Cerebellar nuclear complex (tissue), 1 donor: ENCODE results near the gene ARHGAP26.
"Not testable (repeated sequence)": the region's sequence is repeated elsewhere in the genome, so short reads cannot be mapped to it uniquely, and the experiment has no call there.

Experiments
- DNase-seq, 2 experiments: peaks; one replicate each; lab custom pipeline; 2025; lab: John Stamatoyannopoulos, UW

The ARHGAP26 gene

GRCh38 chr5:143085319-143085917, 315.2 kb downstream of the ARHGAP26 start:
- DNase-seq = peak in 1 of 2 experiments; percentile 14

DNA sequence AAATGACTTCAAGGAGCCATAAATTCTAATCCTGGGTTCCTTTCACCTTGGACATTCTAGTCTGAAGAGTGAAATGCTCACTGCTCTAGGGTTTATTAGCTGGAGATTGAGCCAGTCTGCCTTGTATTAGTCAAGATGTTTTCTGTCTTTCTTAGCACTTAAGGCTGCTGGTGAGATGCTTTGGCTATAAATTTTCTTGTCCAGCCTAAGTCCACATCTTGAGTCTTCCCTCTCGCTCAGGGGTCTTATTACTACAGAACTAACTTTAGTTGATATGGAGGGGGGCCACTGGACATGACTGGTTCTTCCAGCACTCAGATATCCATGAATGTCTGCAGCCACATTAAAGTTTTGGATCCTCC, 316.4 kb downstream of the ARHGAP26 start:
- DNase-seq = no peak

DNA sequence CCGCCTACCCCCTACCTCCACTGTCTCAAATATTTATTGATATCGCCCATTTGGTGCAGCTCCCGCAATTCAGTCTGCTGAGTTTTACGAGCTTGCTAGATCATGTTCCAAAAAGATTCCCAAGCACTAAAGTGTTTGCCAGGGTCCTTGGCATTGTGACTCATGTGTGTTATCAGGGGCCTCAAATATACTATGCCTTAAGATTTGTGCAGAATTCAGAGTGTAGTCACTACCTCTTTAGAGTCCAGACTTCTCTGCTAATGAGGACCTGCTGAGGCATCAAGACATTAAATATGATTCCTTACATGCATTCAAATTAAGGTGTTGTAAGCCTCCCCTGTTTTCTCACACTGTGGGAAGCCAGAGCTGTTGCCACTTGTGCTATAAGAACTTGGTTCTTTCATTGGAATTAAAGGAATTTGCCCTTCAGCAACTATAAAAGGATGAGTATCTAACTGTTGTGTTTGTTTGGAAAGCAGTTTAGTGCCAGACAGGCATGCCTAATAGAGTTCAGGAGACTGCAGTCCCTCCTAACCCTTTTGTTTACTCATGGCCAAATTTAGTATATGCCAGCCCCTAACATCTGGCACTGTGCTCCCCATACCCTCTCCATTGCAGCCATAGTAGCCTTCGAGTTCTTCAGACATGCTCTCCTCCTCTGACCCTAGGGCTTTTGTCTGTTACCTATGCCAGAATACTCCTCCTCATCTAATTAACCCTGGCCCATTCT, 316.9 kb downstream of the ARHGAP26 start:
- no peak for DNase-seq

DNA sequence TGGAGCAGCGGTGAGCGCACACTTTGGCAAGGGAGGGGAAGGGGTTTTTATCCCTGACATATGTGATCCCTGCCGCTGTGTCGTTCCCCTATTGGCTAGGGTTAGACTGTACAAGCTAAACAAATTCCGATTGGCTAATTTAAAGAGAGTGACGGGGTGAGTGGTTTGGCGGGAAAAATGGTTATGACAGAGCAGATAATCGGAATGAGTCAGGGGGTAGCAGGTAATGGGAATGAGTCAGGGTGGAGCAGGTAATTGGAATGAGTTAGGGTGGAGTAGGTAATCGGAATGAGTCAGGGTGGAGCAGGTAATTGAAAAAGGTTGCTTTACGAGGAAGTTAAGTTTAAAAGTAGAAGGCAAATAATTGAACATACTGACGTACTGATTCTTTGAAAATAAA, 318.5 kb downstream of the ARHGAP26 start:
- DNase-seq = not testable (repeated sequence)

- DNase-seq = not testable (repeated sequence)
Observed at GRCh38 chr5:143090044-143090443, 319.9 kb downstream of the ARHGAP26 start.

- not testable (repeated sequence) for DNase-seq
Observed at GRCh38 chr5:143092711-143093451, 322.7 kb downstream of the ARHGAP26 start.

- DNase-seq = no peak
Observed at GRCh38 chr5:143093452-143094086, 323.4 kb downstream of the ARHGAP26 start.

DNA sequence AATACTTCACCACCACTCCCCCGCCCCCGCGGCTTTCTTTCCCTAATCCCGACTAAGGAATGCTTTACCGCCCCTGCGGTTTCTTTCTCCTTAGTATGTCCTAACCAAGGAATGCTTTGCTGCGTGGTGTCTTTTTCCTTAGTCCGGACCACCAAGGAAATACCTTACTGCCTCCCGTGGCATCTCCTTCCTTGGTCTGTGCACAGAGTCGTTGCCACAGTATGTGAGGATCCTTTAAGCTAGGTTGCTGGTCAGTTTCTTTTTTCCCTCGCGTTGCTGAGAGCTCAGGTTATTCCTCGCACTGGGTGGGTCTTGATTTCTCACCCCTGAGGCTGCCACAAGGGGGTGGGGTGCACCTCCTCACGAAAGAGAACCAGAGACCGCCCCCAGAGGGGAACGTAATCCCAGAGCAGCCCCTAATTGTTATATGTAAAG, 323.9 kb downstream of the ARHGAP26 start:
- DNase-seq = no peak

DNA sequence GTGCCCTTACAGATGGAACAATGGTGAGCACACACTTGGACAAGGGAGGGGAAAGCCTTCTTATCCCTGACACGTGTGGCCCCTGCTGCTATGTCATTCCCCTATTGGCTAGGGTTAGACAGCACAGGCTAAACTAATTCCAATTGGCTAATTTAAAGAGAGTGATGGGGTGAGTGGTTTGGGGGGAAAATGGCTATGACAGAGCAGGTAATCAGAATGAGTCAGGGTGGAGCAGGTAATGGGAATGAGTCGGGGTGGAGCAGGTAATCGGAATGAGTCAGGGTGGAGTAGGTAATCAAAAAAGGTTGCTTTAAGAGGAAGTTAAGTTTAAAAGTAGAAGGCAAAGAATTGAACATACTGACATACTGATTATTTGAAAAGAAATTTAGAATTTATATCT, 324.4 kb downstream of the ARHGAP26 start:
- not testable (repeated sequence) for DNase-seq

GRCh38 chr5:143101121-143101520, 330.9 kb downstream of the ARHGAP26 start:
- DNase-seq = no peak

GRCh38 chr5:143101725-143102386, 331.7 kb downstream of the ARHGAP26 start:
- no peak for DNase-seq

GRCh38 chr5:143102411-143102810, 332.2 kb downstream of the ARHGAP26 start:
- DNase-seq = no peak

GRCh38 chr5:143105216-143105905, 335.2 kb downstream of the ARHGAP26 start:
- DNase-seq = no peak

GRCh38 chr5:143106174-143106573, 336.0 kb downstream of the ARHGAP26 start:
- no peak for DNase-seq

DNA sequence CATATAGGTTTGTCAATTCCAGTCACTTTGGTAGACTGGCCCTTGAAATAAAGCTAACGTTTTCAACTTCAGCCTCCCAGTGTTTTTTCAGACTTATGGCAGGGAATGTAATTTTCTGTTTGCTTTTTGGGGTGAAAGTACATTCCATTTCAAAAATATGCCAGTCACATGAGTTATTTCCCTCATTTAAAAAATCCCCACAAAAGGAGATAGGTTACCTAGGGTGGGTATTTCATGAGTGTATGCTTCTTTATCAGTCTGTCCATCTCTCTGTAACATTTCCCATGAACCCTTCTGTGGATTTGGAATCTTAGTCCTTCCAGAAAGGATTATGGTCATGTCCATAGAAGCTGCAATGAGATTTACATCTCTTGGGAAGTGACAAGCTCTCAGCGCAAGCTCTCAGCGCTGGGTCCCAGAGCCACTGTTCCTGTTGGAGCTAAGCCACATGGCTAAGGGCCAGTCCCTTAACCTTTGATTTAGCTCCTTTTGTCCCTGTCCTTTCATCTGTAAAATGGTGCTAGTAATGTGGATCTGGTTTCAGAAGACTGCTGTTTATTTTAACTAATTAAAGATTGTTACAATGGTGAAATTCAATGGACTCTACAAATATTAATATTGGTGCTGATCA, 338.4 kb downstream of the ARHGAP26 start:
- DNase-seq = no peak

DNA sequence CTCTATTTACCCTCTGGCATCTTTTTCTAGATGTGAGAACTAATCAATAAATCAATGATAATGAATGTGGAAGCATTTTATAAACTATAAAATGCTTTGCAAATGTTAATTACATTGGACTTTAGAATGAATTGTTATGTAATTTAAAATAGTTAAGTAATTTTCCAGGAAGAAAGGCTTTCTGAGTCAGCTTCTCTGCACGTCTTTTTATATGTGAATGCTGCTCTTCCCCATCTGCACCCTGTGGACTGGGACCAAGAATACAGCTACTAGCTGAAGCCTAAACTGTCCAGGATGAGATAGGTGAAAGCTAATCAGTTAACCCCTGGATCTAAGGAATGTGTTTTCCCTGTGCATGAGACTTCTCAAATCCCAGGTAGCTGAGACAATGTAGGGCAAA, 340.4 kb downstream of the ARHGAP26 start:
- no peak for DNase-seq

- DNase-seq = no peak
Observed at GRCh38 chr5:143111799-143112198, 341.6 kb downstream of the ARHGAP26 start.

DNA sequence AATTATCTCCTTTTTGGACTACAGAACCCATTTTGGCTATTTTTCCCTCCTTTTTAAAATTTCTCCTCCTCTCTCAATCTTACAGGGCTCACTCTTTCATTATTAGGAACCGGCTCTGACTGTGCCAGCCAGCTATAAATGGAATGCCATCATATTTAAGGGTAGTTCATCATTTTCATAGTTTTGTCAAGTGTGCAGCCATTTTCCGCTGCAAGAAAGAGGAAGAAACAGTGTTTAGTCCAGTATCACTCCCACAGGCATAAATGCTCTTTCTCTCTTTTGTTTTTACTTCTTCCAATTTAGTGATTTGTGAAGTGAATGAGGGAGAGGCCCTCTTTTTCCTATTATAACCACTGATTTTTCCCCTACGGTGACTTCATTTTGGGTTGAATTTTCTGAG, 343.3 kb downstream of the ARHGAP26 start:
- DNase-seq = no peak

GRCh38 chr5:143114481-143114880, 344.3 kb downstream of the ARHGAP26 start:
- DNase-seq = no peak

GRCh38 chr5:143115381-143115780, 345.2 kb downstream of the ARHGAP26 start:
- DNase-seq = no peak

- DNase-seq = no peak
Observed at GRCh38 chr5:143116814-143117213, 346.6 kb downstream of the ARHGAP26 start.
